Measurements from ENCODE around the gene TALDO1. TPM values are rescaled to one million over a fixed set of nuclear protein-coding genes. Genes with fewer than 3 reads are reported as not detected.

The TALDO1 gene
- total RNA-seq, 1 donor from 2014 or later: 77.9 TPM

- DNase-seq (ENCODE audit: low spot score in 2 of 2) (no peak), FAIRE-seq (no peak)
Observed at GRCh38 chr11:778976-779954, 32.0 kb downstream of the TALDO1 start.

GRCh38 chr11:779955-780532, 32.8 kb downstream of the TALDO1 start:
- no peak for FAIRE-seq
- DNase-seq (ENCODE audit: low spot score in 2 of 2): no peak

- DNase-seq (ENCODE audit: low spot score in 2 of 2) (no peak), FAIRE-seq (no peak)
Observed at GRCh38 chr11:782264-783174, 35.3 kb downstream of the TALDO1 start.

- FAIRE-seq (no peak), DNase-seq (ENCODE audit: low spot score in 2 of 2) (peak; percentile 66 to 85)
Observed at GRCh38 chr11:783581-784015, 36.3 kb downstream of the TALDO1 start.

- no peak for FAIRE-seq
- DNase-seq (ENCODE audit: low spot score in 2 of 2): no peak
Observed at GRCh38 chr11:786235-787083, 39.2 kb downstream of the TALDO1 start.

GRCh38 chr11:787084-787675, 39.9 kb downstream of the TALDO1 start:
- no peak for DNase-seq (ENCODE audit: low spot score in 2 of 2)

GRCh38 chr11:788009-788640, 40.9 kb downstream of the TALDO1 start:
- FAIRE-seq: no peak
- DNase-seq (ENCODE audit: low spot score in 2 of 2): no peak

More at GRCh38 chr11:787084-787675, 39.9 kb downstream of the TALDO1 start:
- no peak for FAIRE-seq

GRCh38 chr11:788953-789940, 42.0 kb downstream of the TALDO1 start:
- no peak for FAIRE-seq
- DNase-seq (ENCODE audit: low spot score in 2 of 2): no peak

GRCh38 chr11:789943-790342, 42.7 kb downstream of the TALDO1 start, which contains the start of gene CEND1:
Gene CEND1, minus strand, starts transcription at chr11:790090. Its CDS starts 1,514 bp downstream, at chr11:788576.
- DNase-seq (ENCODE audit: low spot score in 2 of 2): peak; percentile 86 to 90
- no peak for FAIRE-seq

- DNase-seq (ENCODE audit: low spot score in 2 of 2): no peak
Observed at GRCh38 chr11:790721-791564, 43.7 kb downstream of the TALDO1 start.

GRCh38 chr11:791658-792534, 44.6 kb downstream of the TALDO1 start:
- no peak for FAIRE-seq
- no peak for DNase-seq (ENCODE audit: low spot score in 2 of 2)

More at GRCh38 chr11:790721-791564, 43.7 kb downstream of the TALDO1 start:
- FAIRE-seq: no peak

- DNase-seq (ENCODE audit: low spot score in 2 of 2) (no peak), FAIRE-seq (no peak)
Observed at GRCh38 chr11:792535-792821, 45.2 kb downstream of the TALDO1 start.

- no peak for DNase-seq (ENCODE audit: low spot score in 2 of 2)
- no peak for FAIRE-seq
Observed at GRCh38 chr11:792873-793272, 45.6 kb downstream of the TALDO1 start.

- no peak for FAIRE-seq
- no peak for DNase-seq (ENCODE audit: low spot score in 2 of 2)
Observed at GRCh38 chr11:793556-793955, 46.3 kb downstream of the TALDO1 start.

- FAIRE-seq (no peak), DNase-seq (ENCODE audit: low spot score in 2 of 2) (no peak)
Observed at GRCh38 chr11:794013-794765, 46.9 kb downstream of the TALDO1 start.
